GM12872 (cell line): ENCODE results near the gene LHFPL6.

Experiments
- CTCF ChIP-seq: IDR thresholded peaks from 3 replicates; pipeline ENCODE4 v1.5.1; 2011; ENCODE audit warnings: low read depth, mild to moderate bottlenecking, low read length, moderate library complexity; ENCODE audit not compliant: insufficient read depth

LHFPL6 gene

GRCh38 chr13:39527301-39527700 lies 75.7 kb downstream of the LHFPL6 start:
- TF ChIP-seq CTCF, result no peak

GRCh38 chr13:39526499-39526898 lies 76.5 kb downstream of the LHFPL6 start:
- no peak for TF ChIP-seq CTCF

- no peak for TF ChIP-seq CTCF
Observed at GRCh38 chr13:39525506-39525905, 77.5 kb downstream of the LHFPL6 start.

- no peak for TF ChIP-seq CTCF
Observed at GRCh38 chr13:39524795-39525194, 78.2 kb downstream of the LHFPL6 start.

- TF ChIP-seq CTCF, result no peak
Observed at GRCh38 chr13:39522329-39522728, 80.7 kb downstream of the LHFPL6 start.

- no peak for TF ChIP-seq CTCF
Observed at GRCh38 chr13:39521701-39522100, 81.3 kb downstream of the LHFPL6 start.

- TF ChIP-seq CTCF, result no peak
Observed at GRCh38 chr13:39516096-39516495, 86.9 kb downstream of the LHFPL6 start.

- no peak for TF ChIP-seq CTCF
Observed at GRCh38 chr13:39515224-39515714, 87.7 kb downstream of the LHFPL6 start.
